Urinary bladder (tissue), 4 donors: ENCODE measurements around the gene COLEC11. TPM values are rescaled to one million over a fixed set of nuclear protein-coding genes. Genes with fewer than 3 reads are reported as not detected.

ENCODE experiments used
- DNase-seq: peaks from one replicate; pipeline ENCODE4 v3.0.0-alpha.2; 2015; ENCODE audit errors: extremely low spot score
- H3K27ac ChIP-seq: one replicate; pipeline ENCODE4 v1.5.1; 2013; ENCODE audit warnings: low read depth, mild to moderate bottlenecking, moderate library complexity
- H3K36me3 ChIP-seq: one replicate; pipeline ENCODE4 v1.6.1; 2013; ENCODE audit warnings: mild to moderate bottlenecking, moderate library complexity; ENCODE audit not compliant: insufficient read depth
- H3K4me1 ChIP-seq: one replicate; pipeline ENCODE4 v1.6.1; 2013; ENCODE audit warnings: mild to moderate bottlenecking, moderate library complexity; ENCODE audit not compliant: insufficient read depth
- H3K4me3 ChIP-seq: one replicate; pipeline ENCODE4 v1.5.1; 2013; ENCODE audit warnings: low read depth, low read length
- polyA plus RNA-seq: library from polyadenylated mRNA; stranded (reverse); fragments of 200-250 nt; gene quantifications from one replicate; pipeline ENCODE4 v1.2.3, GENCODE V29; 2013
- small RNA-seq: library from RNA; depleted of rRNA; stranded (forward); fragments of <200 nt; gene quantifications from one replicate; pipeline ENCODE3, GENCODE V24; 2014
- total RNA-seq: library from RNA; depleted of rRNA; stranded (reverse); fragments of >200 nt; gene quantifications from one replicate; pipeline ENCODE4 v1.2.3, GENCODE V29; 2014
- donor health status: healthy with polysubstance abuse.
- donor health status: healthy.

The COLEC11 gene
- total and polyA plus RNA-seq, 2 donors, result 2.9 to 23.1 TPM

GRCh38 chr2:3689998-3690748 is 95.3 kb downstream of the COLEC11 start:
- Histone ChIP-seq H3K4me3 (no peak overlapping the region), H3K36me3 (no peaks in the 10 kb centered on the region), H3K27ac (no peak overlapping the region), H3K4me1 (no peaks in the 10 kb centered on the region)
- DNase-seq, result no peak

GRCh38 chr2:3692375-3692774 is 97.5 kb downstream of the COLEC11 start:
- Histone ChIP-seq H3K4me3 (no peak overlapping the region), H3K4me1 (no peaks in the 10 kb centered on the region), H3K27ac (no peak overlapping the region), H3K36me3 (no peaks in the 10 kb centered on the region)
- no peak for DNase-seq

Small RNA genes lying within 50 kb of the gene (small RNA-seq; reads per million reads assigned to genes)
- not detected for gene TMSB4XP2

Other genes with a start within 250 kb of the COLEC11 start
- gene EIPR1, start 217.3 kb upstream of the COLEC11 start, total RNA-seq, result 14.9 TPM
- gene EIPR1, start 217.3 kb upstream of the COLEC11 start, polyA plus RNA-seq, result 15.0 TPM
- gene TRAPPC12, start 215.4 kb upstream of the COLEC11 start, total RNA-seq, result 60.4 TPM
- gene TRAPPC12, start 215.4 kb upstream of the COLEC11 start, polyA plus RNA-seq, result 68.6 TPM
- 41.9 TPM for gene ADI1, start 75.6 kb upstream of the COLEC11 start, total RNA-seq
- gene ADI1, start 75.6 kb upstream of the COLEC11 start, polyA plus RNA-seq, result 78.3 TPM
- gene RNASEH1, start 36.8 kb upstream of the COLEC11 start, total RNA-seq, result 18.1 TPM
- gene RNASEH1, start 36.8 kb upstream of the COLEC11 start, polyA plus RNA-seq, result 22.2 TPM
- gene RPS7, start 19.9 kb upstream of the COLEC11 start, total RNA-seq, result 1,697 TPM
- gene RPS7, start 19.9 kb upstream of the COLEC11 start, polyA plus RNA-seq, result 1,568 TPM
- 0.16 TPM for gene ALLC, start 63.1 kb downstream of the COLEC11 start, total RNA-seq
- gene ALLC, start 63.1 kb downstream of the COLEC11 start, polyA plus RNA-seq, result 0.19 TPM
- gene DCDC2C, start 108.5 kb downstream of the COLEC11 start, total RNA-seq, result 0.48 TPM
- 0.09 TPM for gene DCDC2C, start 108.5 kb downstream of the COLEC11 start, polyA plus RNA-seq